ENCODE results near the gene ERICH6. TPM values are rescaled to one million over a fixed set of nuclear protein-coding genes. Genes with fewer than 3 reads are reported as not detected.

ERICH6 gene
- total RNA-seq, 1 donor from 2014 or later = not detected

GRCh38 chr3:150736903-150737832, 33.4 kb upstream of the ERICH6 start:
- H3K27ac ChIP-seq (ENCODE audit: low read depth, low read length) = no peak overlapping the region
- no peaks in the 10 kb centered on the region for H3K27me3 ChIP-seq (ENCODE audit: control insufficient read depth in 3 of 3, insufficient read depth in 3 of 3, low read length in 3 of 3)
- H3K4me1 ChIP-seq (ENCODE audit: control insufficient read depth in 3 of 3, insufficient read depth in 3 of 3, low read length in 3 of 3) = peaks cover 0 to 2% (median 0%) of the 10 kb centered on the region in 3 donors
- no peaks in the 10 kb centered on the region for H3K9me3 ChIP-seq (ENCODE audit: control insufficient read depth in 3 of 3, low read length in 3 of 3)
- no peak overlapping the region for H3K4me3 ChIP-seq (ENCODE audit: low read length in 3 of 3)
- H3K9ac ChIP-seq (ENCODE audit: low read depth in 1 of 3, low read length in 3 of 3) = no peak overlapping the region
- peaks cover 6 to 8% (median 7%) of the 10 kb centered on the region in 3 donors for H3K36me3 ChIP-seq (ENCODE audit: control insufficient read depth in 3 of 3, insufficient read depth in 3 of 3, low read length in 3 of 3)

- peaks cover 0 to 2% (median 0%) of the 10 kb centered on the region in 3 donors for H3K4me1 ChIP-seq (ENCODE audit: control insufficient read depth in 3 of 3, insufficient read depth in 3 of 3, low read length in 3 of 3)
- H3K36me3 ChIP-seq (ENCODE audit: control insufficient read depth in 3 of 3, insufficient read depth in 3 of 3, low read length in 3 of 3) = no peaks in the 10 kb centered on the region
- no peaks in the 10 kb centered on the region for H3K9me3 ChIP-seq (ENCODE audit: control insufficient read depth in 3 of 3, low read length in 3 of 3)
- no peaks in the 10 kb centered on the region for H3K27me3 ChIP-seq (ENCODE audit: control insufficient read depth in 3 of 3, insufficient read depth in 3 of 3, low read length in 3 of 3)
- no peak overlapping the region for H3K27ac ChIP-seq (ENCODE audit: low read depth, low read length)
- no peak overlapping the region for H3K4me3 ChIP-seq (ENCODE audit: low read length in 3 of 3)
- H3K9ac ChIP-seq (ENCODE audit: low read depth in 1 of 3, low read length in 3 of 3) = no peak overlapping the region
Measured at GRCh38 chr3:150736316-150736719, 32.6 kb upstream of the ERICH6 start.

DNA sequence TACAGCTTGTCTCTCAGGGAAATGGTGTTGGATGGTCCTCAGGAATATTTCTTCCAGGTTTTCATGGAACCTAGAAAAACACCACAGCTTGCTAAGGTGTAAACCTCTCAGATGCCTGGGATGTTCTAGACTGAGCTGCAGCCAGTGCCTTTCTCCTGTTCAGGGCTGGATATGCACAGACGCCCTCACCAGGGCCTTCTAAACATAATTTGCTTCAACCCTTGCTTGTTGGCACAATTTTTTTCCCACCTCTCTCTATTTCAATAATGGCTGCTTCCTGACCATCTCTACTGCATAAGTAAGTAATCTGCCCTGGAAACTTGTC, 31.0 kb upstream of the ERICH6 start:
- peaks cover 0 to 2% (median 0%) of the 10 kb centered on the region in 3 donors for H3K4me1 ChIP-seq (ENCODE audit: control insufficient read depth in 3 of 3, insufficient read depth in 3 of 3, low read length in 3 of 3)
- H3K4me3 ChIP-seq (ENCODE audit: low read length in 3 of 3) = no peak overlapping the region
- no peak overlapping the region for H3K9ac ChIP-seq (ENCODE audit: low read depth in 1 of 3, low read length in 3 of 3)
- H3K27ac ChIP-seq (ENCODE audit: low read depth, low read length) = no peak overlapping the region
- H3K9me3 ChIP-seq (ENCODE audit: control insufficient read depth in 3 of 3, low read length in 3 of 3) = no peaks in the 10 kb centered on the region
- H3K27me3 ChIP-seq (ENCODE audit: control insufficient read depth in 3 of 3, insufficient read depth in 3 of 3, low read length in 3 of 3) = no peaks in the 10 kb centered on the region
- no peaks in the 10 kb centered on the region for H3K36me3 ChIP-seq (ENCODE audit: control insufficient read depth in 3 of 3, insufficient read depth in 3 of 3, low read length in 3 of 3)

DNA sequence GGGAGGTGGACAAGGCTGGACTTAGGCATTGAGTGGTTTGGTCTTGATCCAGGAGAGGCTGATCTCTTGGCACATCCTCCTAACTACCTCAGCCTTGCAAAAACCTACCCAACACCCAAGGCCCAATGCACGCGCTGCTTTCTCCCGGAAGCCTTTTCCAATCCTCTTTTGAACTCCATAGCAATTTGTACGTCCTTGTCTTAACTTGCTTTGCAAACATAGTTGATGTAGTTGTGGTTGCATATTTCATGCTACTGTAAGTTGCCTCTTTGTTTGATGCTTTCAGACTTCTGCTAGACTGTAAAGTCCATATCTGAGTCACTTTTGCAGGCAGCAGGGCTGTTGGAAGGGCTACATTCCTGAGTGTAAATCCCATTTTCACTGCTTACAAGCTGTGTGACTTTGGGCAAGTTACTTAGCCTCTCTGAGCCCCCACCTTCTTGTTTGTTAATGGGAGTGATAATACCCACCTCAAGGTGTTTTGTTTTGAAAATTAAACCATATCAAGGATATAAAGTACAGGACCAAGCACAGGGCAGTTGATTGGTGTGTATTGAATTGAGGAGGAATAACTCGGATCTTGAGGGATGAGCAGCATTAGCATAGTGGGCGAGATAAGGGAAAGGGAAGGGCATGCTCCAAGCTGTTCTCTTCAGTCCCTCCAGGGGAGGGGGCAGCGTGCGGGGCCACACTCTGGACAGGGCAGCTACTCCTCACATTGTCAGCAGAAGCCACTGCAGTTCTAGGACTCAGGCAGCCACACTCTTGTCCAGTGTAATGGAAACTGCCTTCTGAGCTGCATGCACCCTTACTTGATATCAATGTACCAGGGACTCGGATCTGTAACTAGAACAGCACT, 30.4 kb upstream of the ERICH6 start:
- Histone ChIP-seq H3K4me1 (ENCODE audit: control insufficient read depth in 3 of 3, insufficient read depth in 3 of 3, low read length in 3 of 3) (peaks cover 0 to 2% (median 0%) of the 10 kb centered on the region in 3 donors), H3K9ac (ENCODE audit: low read depth in 1 of 3, low read length in 3 of 3) (no peak overlapping the region), H3K36me3 (ENCODE audit: control insufficient read depth in 3 of 3, insufficient read depth in 3 of 3, low read length in 3 of 3) (no peaks in the 10 kb centered on the region), H3K9me3 (ENCODE audit: control insufficient read depth in 3 of 3, low read length in 3 of 3) (no peaks in the 10 kb centered on the region), H3K4me3 (ENCODE audit: low read length in 3 of 3) (no peak overlapping the region), H3K27ac (ENCODE audit: low read depth, low read length) (no peak overlapping the region), H3K27me3 (ENCODE audit: control insufficient read depth in 3 of 3, insufficient read depth in 3 of 3, low read length in 3 of 3) (no peaks in the 10 kb centered on the region)

GRCh38 chr3:150733373-150733935, 29.7 kb upstream of the ERICH6 start:
- H3K4me1 ChIP-seq (ENCODE audit: control insufficient read depth in 3 of 3, insufficient read depth in 3 of 3, low read length in 3 of 3) = peaks cover 0 to 2% (median 0%) of the 10 kb centered on the region in 3 donors
- H3K4me3 ChIP-seq (ENCODE audit: low read length in 3 of 3) = no peak overlapping the region
- no peaks in the 10 kb centered on the region for H3K36me3 ChIP-seq (ENCODE audit: control insufficient read depth in 3 of 3, insufficient read depth in 3 of 3, low read length in 3 of 3)
- no peak overlapping the region for H3K9ac ChIP-seq (ENCODE audit: low read depth in 1 of 3, low read length in 3 of 3)
- no peak overlapping the region for H3K27ac ChIP-seq (ENCODE audit: low read depth, low read length)
- no peaks in the 10 kb centered on the region for H3K9me3 ChIP-seq (ENCODE audit: control insufficient read depth in 3 of 3, low read length in 3 of 3)
- no peaks in the 10 kb centered on the region for H3K27me3 ChIP-seq (ENCODE audit: control insufficient read depth in 3 of 3, insufficient read depth in 3 of 3, low read length in 3 of 3)

DNA sequence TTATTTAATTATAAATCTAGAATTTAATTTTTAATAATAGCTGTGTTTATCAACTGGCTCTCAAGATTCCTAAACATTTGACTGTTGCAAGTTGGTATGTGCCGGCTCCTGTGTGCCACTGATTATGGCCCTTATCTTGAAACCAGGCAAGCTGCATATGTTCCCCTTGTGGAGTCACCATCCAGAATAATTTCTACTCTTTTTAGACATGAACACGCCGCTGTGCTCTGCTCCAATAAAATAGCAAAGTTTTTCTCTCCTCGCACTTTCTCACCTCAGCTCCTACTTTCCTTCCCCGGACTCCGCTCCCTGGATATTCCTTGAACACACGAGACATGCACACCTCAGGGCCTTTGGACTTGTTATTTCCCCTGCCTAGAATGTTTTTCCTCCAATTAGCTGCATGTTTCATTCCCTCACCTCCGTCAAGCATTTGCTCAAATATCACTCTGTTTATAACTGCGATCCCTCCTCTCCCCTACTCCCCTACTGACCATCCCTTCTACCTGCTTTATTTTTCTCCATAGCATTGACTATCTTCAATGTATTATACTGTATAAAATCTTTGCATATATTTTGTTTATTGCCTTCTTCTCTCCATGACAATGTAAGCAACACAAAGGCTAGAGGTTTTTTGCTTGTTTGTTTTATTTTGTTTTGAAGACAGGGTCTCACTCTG, 26.1 kb upstream of the ERICH6 start:
- Histone ChIP-seq H3K4me3 (ENCODE audit: low read length in 3 of 3) (no peak overlapping the region), H3K27me3 (ENCODE audit: control insufficient read depth in 3 of 3, insufficient read depth in 3 of 3, low read length in 3 of 3) (no peaks in the 10 kb centered on the region), H3K9me3 (ENCODE audit: control insufficient read depth in 3 of 3, low read length in 3 of 3) (no peaks in the 10 kb centered on the region), H3K27ac (ENCODE audit: low read depth, low read length) (no peak overlapping the region), H3K36me3 (ENCODE audit: control insufficient read depth in 3 of 3, insufficient read depth in 3 of 3, low read length in 3 of 3) (no peaks in the 10 kb centered on the region), H3K4me1 (ENCODE audit: control insufficient read depth in 3 of 3, insufficient read depth in 3 of 3, low read length in 3 of 3) (no peaks in the 10 kb centered on the region), H3K9ac (ENCODE audit: low read depth in 1 of 3, low read length in 3 of 3) (no peak overlapping the region)

- Histone ChIP-seq H3K4me1 (ENCODE audit: control insufficient read depth in 3 of 3, insufficient read depth in 3 of 3, low read length in 3 of 3) (no peaks in the 10 kb centered on the region), H3K27me3 (ENCODE audit: control insufficient read depth in 3 of 3, insufficient read depth in 3 of 3, low read length in 3 of 3) (no peaks in the 10 kb centered on the region), H3K9ac (ENCODE audit: low read depth in 1 of 3, low read length in 3 of 3) (no peak overlapping the region), H3K27ac (ENCODE audit: low read depth, low read length) (no peak overlapping the region), H3K9me3 (ENCODE audit: control insufficient read depth in 3 of 3, low read length in 3 of 3) (no peaks in the 10 kb centered on the region), H3K4me3 (ENCODE audit: low read length in 3 of 3) (no peak overlapping the region), H3K36me3 (ENCODE audit: control insufficient read depth in 3 of 3, insufficient read depth in 3 of 3, low read length in 3 of 3) (no peaks in the 10 kb centered on the region)
Measured at GRCh38 chr3:150727653-150728502, 24.2 kb upstream of the ERICH6 start.

- H3K27ac ChIP-seq (ENCODE audit: low read depth, low read length) = no peak overlapping the region
- no peak overlapping the region for H3K9ac ChIP-seq (ENCODE audit: low read depth in 1 of 3, low read length in 3 of 3)
- H3K4me1 ChIP-seq (ENCODE audit: control insufficient read depth in 3 of 3, insufficient read depth in 3 of 3, low read length in 3 of 3) = peaks cover 0 to 3% (median 2%) of the 10 kb centered on the region in 3 donors
- no peaks in the 10 kb centered on the region for H3K27me3 ChIP-seq (ENCODE audit: control insufficient read depth in 3 of 3, insufficient read depth in 3 of 3, low read length in 3 of 3)
- no peaks in the 10 kb centered on the region for H3K9me3 ChIP-seq (ENCODE audit: control insufficient read depth in 3 of 3, low read length in 3 of 3)
- H3K36me3 ChIP-seq (ENCODE audit: control insufficient read depth in 3 of 3, insufficient read depth in 3 of 3, low read length in 3 of 3) = no peaks in the 10 kb centered on the region
- H3K4me3 ChIP-seq (ENCODE audit: low read length in 3 of 3) = no peak overlapping the region
Measured at GRCh38 chr3:150725548-150725947, 21.8 kb upstream of the ERICH6 start.

GRCh38 chr3:150723946-150724345, 20.2 kb upstream of the ERICH6 start:
- Histone ChIP-seq H3K9me3 (ENCODE audit: control insufficient read depth in 3 of 3, low read length in 3 of 3) (no peaks in the 10 kb centered on the region), H3K27me3 (ENCODE audit: control insufficient read depth in 3 of 3, insufficient read depth in 3 of 3, low read length in 3 of 3) (no peaks in the 10 kb centered on the region), H3K27ac (ENCODE audit: low read depth, low read length) (no peak overlapping the region), H3K4me3 (ENCODE audit: low read length in 3 of 3) (no peak overlapping the region), H3K36me3 (ENCODE audit: control insufficient read depth in 3 of 3, insufficient read depth in 3 of 3, low read length in 3 of 3) (no peaks in the 10 kb centered on the region), H3K4me1 (ENCODE audit: control insufficient read depth in 3 of 3, insufficient read depth in 3 of 3, low read length in 3 of 3) (peaks cover 0 to 3% (median 2%) of the 10 kb centered on the region in 3 donors), H3K9ac (ENCODE audit: low read depth in 1 of 3, low read length in 3 of 3) (no peak overlapping the region)

Data from skeletal muscle tissue (tissue), 4 donors.